ENCODE results near the gene PRSS35.

DNA sequence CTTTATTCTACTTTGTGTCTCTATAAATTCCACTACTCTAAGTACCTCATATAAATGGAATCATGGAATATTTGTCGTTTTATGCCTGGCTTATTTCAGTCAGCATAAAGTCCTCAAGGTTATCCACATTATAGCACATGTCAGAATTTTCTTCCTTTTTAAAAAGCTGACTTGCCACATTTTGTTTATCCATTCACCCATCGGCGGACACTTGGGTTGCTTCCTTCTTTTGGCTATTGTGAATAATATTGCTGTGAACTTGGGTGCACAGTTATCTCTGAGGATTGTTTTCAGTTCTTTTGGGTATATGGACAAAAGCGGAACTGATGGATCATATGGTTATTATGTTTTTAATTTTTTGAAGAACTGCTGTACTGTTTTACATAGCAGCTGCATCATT lies 42.3 kb upstream of the PRSS35 start:
- TF ChIP-seq CTCF (IDR thresholded peaks at IDR 0.05) (no peak), ZFX (IDR thresholded peaks at IDR 0.05; ENCODE audit: borderline replicate concordance) (no peak)

All from 22Rv1 (cell line).